CD4-positive, alpha-beta T cell treated with Interleukin-10 for 1 hour (primary cell): ENCODE results near the gene CLEC19A.

Experiments
- DNase-seq: peaks from one replicate; pipeline ENCODE4 v3.0.0-alpha.2; 2020

Gene CLEC19A

GRCh38 chr16:19329932-19330331 lies 44.4 kb downstream of the CLEC19A start:
- DNase-seq = no peak

- DNase-seq = no peak
Observed at GRCh38 chr16:19330841-19331397, 45.4 kb downstream of the CLEC19A start.

- no peak for DNase-seq
Observed at GRCh38 chr16:19331794-19332193, 46.3 kb downstream of the CLEC19A start.

GRCh38 chr16:19338335-19338734 lies 52.8 kb downstream of the CLEC19A start:
- no peak for DNase-seq

- no peak for DNase-seq
Observed at GRCh38 chr16:19344224-19344801, 58.8 kb downstream of the CLEC19A start.

- DNase-seq = no peak
Observed at GRCh38 chr16:19344980-19345379, 59.4 kb downstream of the CLEC19A start.

- no peak for DNase-seq
Observed at GRCh38 chr16:19346335-19346922, 60.9 kb downstream of the CLEC19A start.

- DNase-seq = no peak
Observed at GRCh38 chr16:19348125-19348524, 62.6 kb downstream of the CLEC19A start.

GRCh38 chr16:19348578-19349315 lies 63.2 kb downstream of the CLEC19A start:
- no peak for DNase-seq

GRCh38 chr16:19354371-19354770 lies 68.8 kb downstream of the CLEC19A start:
- no peak for DNase-seq

- DNase-seq = no peak
Observed at GRCh38 chr16:19356024-19356952, 70.8 kb downstream of the CLEC19A start.

GRCh38 chr16:19359556-19359955 lies 74.0 kb downstream of the CLEC19A start:
- no peak for DNase-seq
